Keratinocyte (primary cell): Measurements from ENCODE around the gene MCTS1. TPM values are rescaled to one million over a fixed set of nuclear protein-coding genes. Genes with fewer than 3 reads are reported as not detected.

Experiments
- DNase-seq: peaks from one replicate; pipeline ENCODE4 v3.0.0-alpha.2; 2011; ENCODE audit warnings: low read depth, missing footprints, low spot score
- FAIRE-seq: peaks from 2 replicates; lab custom pipeline; 2011; peaks lifted over from hg19 to GRCh38; lab: Jason Lieb, UNC
- H2AFZ ChIP-seq: 2 replicates; pipeline ENCODE4 v1.6.0; 2012; ENCODE audit warnings: low read length, control low read depth, inconsistent platforms; ENCODE audit not compliant: control insufficient read depth
- H3K27ac ChIP-seq: 2 replicates; pipeline ENCODE4 v1.5.1; 2011; ENCODE audit warnings: low read length; ENCODE audit not compliant: control insufficient read depth, insufficient read depth
- H3K27me3 ChIP-seq: 3 replicates; pipeline ENCODE4 v1.6.0; 2011; ENCODE audit warnings: low read length; ENCODE audit not compliant: control insufficient read depth, insufficient read depth; ENCODE audit errors: extremely low read depth
- H3K36me3 ChIP-seq, 2 experiments: 2 replicates in 1 of 2; 3 replicates in 1 of 2; pipeline ENCODE4 v1.5.1; 2011; ENCODE audit warnings: low read length in 2 of 2, mild to moderate bottlenecking in 1 of 2; ENCODE audit not compliant: control insufficient read depth in 2 of 2, insufficient read depth in 2 of 2; ENCODE audit errors: extremely low read depth in 1 of 2
- H3K4me1 ChIP-seq: 3 replicates; pipeline ENCODE4 v1.5.1; 2011; ENCODE audit warnings: low read length; ENCODE audit not compliant: control insufficient read depth, insufficient read depth; ENCODE audit errors: extremely low read depth
- H3K4me2 ChIP-seq: 3 replicates; pipeline ENCODE4 v1.6.0; 2011; ENCODE audit warnings: low read depth, low read length; ENCODE audit not compliant: control insufficient read depth, insufficient read depth; ENCODE audit errors: extremely low read depth
- H3K4me3 ChIP-seq, 3 experiments: fragments of 200-600 bp in 1 of 3; sonication (generic) in 1 of 3; 2 replicates in 2 of 3; 3 replicates in 1 of 3; pipeline ENCODE4 v1.5.1; 2011 to 2016; ENCODE audit warnings: low read length in 3 of 3, mild to moderate bottlenecking in 3 of 3, control low read depth in 2 of 3, inconsistent platforms in 1 of 3, low read depth in 1 of 3, mixed read lengths in 1 of 3, mixed run types in 1 of 3, moderate library complexity in 1 of 3; ENCODE audit not compliant: control insufficient read depth in 2 of 3, insufficient read depth in 2 of 3; ENCODE audit errors: extremely low read depth in 1 of 3
- H3K79me2 ChIP-seq: 2 replicates; pipeline ENCODE4 v1.6.0; 2012; ENCODE audit warnings: low read length; ENCODE audit not compliant: control insufficient read depth, insufficient read depth
- H3K9ac ChIP-seq: 3 replicates; pipeline ENCODE4 v1.6.0; 2011; ENCODE audit warnings: low read length; ENCODE audit not compliant: control insufficient read depth, insufficient read depth; ENCODE audit errors: extremely low read depth
- H3K9me1 ChIP-seq: 3 replicates; pipeline ENCODE4 v1.6.0; 2011; ENCODE audit warnings: low read length; ENCODE audit not compliant: control insufficient read depth, insufficient read depth; ENCODE audit errors: extremely low read depth
- H3K9me3 ChIP-seq: 2 replicates; pipeline ENCODE4 v1.5.1; 2012; ENCODE audit warnings: low read depth, low read length; ENCODE audit not compliant: control insufficient read depth
- H4K20me1 ChIP-seq: 3 replicates; pipeline ENCODE4 v1.6.0; 2011; ENCODE audit warnings: low read length; ENCODE audit not compliant: control insufficient read depth, insufficient read depth; ENCODE audit errors: extremely low read depth
- CTCF ChIP-seq, 3 experiments: IDR thresholded peaks in 1 of 3; conservative IDR thresholded peaks in 1 of 3; optimal IDR thresholded peaks in 1 of 3; 2 replicates in 2 of 3; 3 replicates in 1 of 3; pipeline versions ENCODE3 to v1.5.1; 2011; ENCODE audit warnings: low read length in 3 of 3, mild to moderate bottlenecking in 3 of 3, moderate library complexity in 2 of 3, control low read depth in 1 of 3, inconsistent platforms in 1 of 3; ENCODE audit not compliant: insufficient read depth in 2 of 3; ENCODE audit errors: extremely low read depth in 1 of 3
- EZH2 ChIP-seq: IDR thresholded peaks from one replicate; pipeline ENCODE4 v1.6.1; 2012; ENCODE audit warnings: inconsistent platforms, mild to moderate bottlenecking, low read length, moderate library complexity
- dilution Hi-C: fragments of 300-500 bp; cut with MboI; formaldehyde crosslinking; loops from one replicate; pipeline ENCODE4 v1.7.0; 2020; ENCODE audit warnings: low sequenced_read_pairs; ENCODE audit not compliant: extremely low pct_ligation_motif_present
- polyA plus RNA-seq, 5 experiments: library from polyadenylated mRNA; depleted of rRNA in 3 of 5; stranded (reverse) in 3 of 5; stranded (forward) in 1 of 5; unstranded in 1 of 5; fragments of >200 nt; gene quantifications; 1 replicate in 1 of 5; 2 replicates in 3 of 5; 3 replicates in 1 of 5; pipeline versions ENCODE4 v1.2.1 to v1.2.3, GENCODE V29; 2011 to 2012; ENCODE audit warnings: missing spikeins in 2 of 5, low read depth in 1 of 5, low replicate concordance in 1 of 5

The MCTS1 gene
- polyA plus RNA-seq, 1 donor (not counting 4 experiments of a cell fraction or from before 2014, with no cell fraction given), result 97.7 TPM

GRCh38 chrX:120560842-120561633, 42.9 kb upstream of the MCTS1 start, which contains the start of gene CUL4B:
Gene CUL4B (minus strand): TSS chrX:120560962. CDS start chrX:120560638, 324 bp downstream.
- H3K9me3 ChIP-seq, result no peaks in the 10 kb centered on the region
- peak within 1 kb of the TSS; percentile 57 to 83 (median 71) for H3K4me3 ChIP-seq
- H3K27me3 ChIP-seq, result no peaks in the 10 kb centered on the region
- dilution Hi-C loops, result no loop called here
- H3K79me2 ChIP-seq, result peaks cover 20% of the 10 kb centered on the region
- H2AFZ ChIP-seq, result peak within 1 kb of the TSS; percentile 66
- TF ChIP-seq EZH2 (no peak), CTCF (optimal IDR thresholded peaks at IDR 0.05 in 1 of 3, IDR thresholded peaks at IDR 0.05 in 1 of 3, conservative IDR thresholded peaks at IDR 0.05 in 1 of 3; ENCODE audit: extremely low read depth in 1 of 3, insufficient read depth in 2 of 3, low read length in 3 of 3) (no peak)
- no peaks in the 10 kb centered on the region for H3K9me1 ChIP-seq
- DNase-seq, result peak; percentile 55
- H3K4me2 ChIP-seq, result peak within 1 kb of the TSS; percentile 87
- H4K20me1 ChIP-seq, result no peaks in the 10 kb centered on the region
- no peaks in the 10 kb centered on the region for H3K36me3 ChIP-seq
- H3K27ac ChIP-seq, result peak within 1 kb of the TSS; percentile 87
- peaks cover 5% of the 10 kb centered on the region for H3K4me1 ChIP-seq
- H3K9ac ChIP-seq, result peak within 1 kb of the TSS; percentile 86
- FAIRE-seq, result no peak

DNA sequence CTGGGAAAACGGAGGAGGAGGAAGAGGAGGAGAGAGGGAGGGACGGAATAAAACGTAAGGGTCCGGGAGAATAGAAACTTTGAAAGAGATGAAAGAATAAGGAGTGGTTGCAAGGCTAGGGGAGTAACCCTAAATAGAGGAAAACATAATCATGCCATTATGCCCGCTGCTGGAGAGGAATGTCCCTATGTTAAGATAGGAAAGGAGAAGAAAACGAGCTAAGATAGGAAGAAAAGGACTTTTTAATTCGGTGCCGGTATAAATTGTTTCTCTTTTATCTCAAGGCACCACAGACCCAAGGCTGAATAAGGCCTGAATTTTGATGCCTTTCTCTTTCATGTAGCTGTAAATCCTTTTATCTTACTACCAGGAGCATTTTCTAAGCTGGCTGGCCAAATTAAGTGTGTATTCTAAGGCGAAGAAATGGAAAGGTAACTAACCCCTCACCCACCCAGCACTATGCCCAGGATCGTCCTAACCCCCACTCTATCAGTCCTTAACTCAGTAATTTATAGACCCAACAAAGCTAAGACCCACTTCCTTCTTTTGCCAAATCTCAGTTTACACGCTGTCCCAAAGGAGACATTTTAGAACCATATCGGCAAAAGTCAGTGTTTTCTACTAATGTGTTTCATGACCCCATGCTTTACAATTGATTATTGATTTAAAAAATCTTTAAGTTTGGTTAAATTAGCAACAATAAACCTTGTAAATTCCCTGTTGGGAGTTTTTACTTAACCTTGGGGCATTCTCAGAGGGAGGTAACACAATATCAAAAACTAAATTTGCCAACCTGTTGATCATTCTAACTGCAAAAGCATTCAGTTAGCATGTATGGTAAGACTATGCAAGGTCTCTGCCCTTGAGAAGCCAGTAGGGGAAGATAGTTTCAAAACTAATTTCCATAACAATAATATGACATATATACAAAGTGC, 42.0 kb upstream of the MCTS1 start:
- H3K4me1 ChIP-seq, result peaks cover 5% of the 10 kb centered on the region
- peaks cover 20% of the 10 kb centered on the region for H3K79me2 ChIP-seq
- peak overlapping the region; percentile 81 for H3K27ac ChIP-seq
- no peaks in the 10 kb centered on the region for H3K27me3 ChIP-seq
- peak overlapping the region; percentile 28 for H2AFZ ChIP-seq
- peak overlapping the region; percentile 80 for H3K4me2 ChIP-seq
- H3K9me3 ChIP-seq, result no peaks in the 10 kb centered on the region
- TF ChIP-seq EZH2 (no peak), CTCF (optimal IDR thresholded peaks at IDR 0.05 in 1 of 3, IDR thresholded peaks at IDR 0.05 in 1 of 3, conservative IDR thresholded peaks at IDR 0.05 in 1 of 3; ENCODE audit: extremely low read depth in 1 of 3, insufficient read depth in 2 of 3, low read length in 3 of 3) (no peak)
- no peaks in the 10 kb centered on the region for H3K36me3 ChIP-seq
- dilution Hi-C loops, result no loop called here
- peak overlapping the region; percentile 52 to 66 (median 57) for H3K4me3 ChIP-seq
- no peak for DNase-seq
- peak overlapping the region; percentile 76 for H3K9ac ChIP-seq
- H4K20me1 ChIP-seq, result no peaks in the 10 kb centered on the region
- FAIRE-seq, result peak; percentile 13
- no peaks in the 10 kb centered on the region for H3K9me1 ChIP-seq
